ENCODE measurements around the gene GPS1.

GPS1 gene

GRCh38 chr17:82086941-82087906 lies 35.5 kb downstream of the GPS1 start:
- Histone ChIP-seq H2BK120ac (ENCODE audit: insufficient read depth, low read length, poor library complexity) (no peak overlapping the region), H3K36me3 (ENCODE audit: control insufficient read depth in 1 of 2, insufficient read depth in 2 of 2, low read length in 2 of 2) (peaks cover 100% of the 10 kb centered on the region in 2 experiments), H3K18ac (ENCODE audit: low read length) (no peak overlapping the region), H4K12ac (ENCODE audit: low read depth, low read length) (no peak overlapping the region), H3K4me2 (ENCODE audit: low read length) (no peak overlapping the region), H3K9me3 (ENCODE audit: insufficient read depth, low read depth, low read length) (peaks cover 6% of the 10 kb centered on the region), H3K14ac (ENCODE audit: low read length) (no peak overlapping the region), H2BK5ac (ENCODE audit: low read depth, low read length, poor library complexity) (no peak overlapping the region), H2BK12ac (ENCODE audit: low read length) (no peak overlapping the region), H3K9ac (ENCODE audit: low read length) (no peak overlapping the region), H4K8ac (ENCODE audit: low read depth, low read length) (no peak overlapping the region), H4K91ac (ENCODE audit: low read depth, low read length) (no peak overlapping the region), H2AFZ (ENCODE audit: insufficient read depth, low read length, poor library complexity) (no peak overlapping the region), H3K4me3 (ENCODE audit: low read depth, low read length) (no peak overlapping the region), H3K27ac (ENCODE audit: low read depth, low read length) (no peak overlapping the region), H2AK5ac (ENCODE audit: low read length) (no peak overlapping the region), H3K27me3 (ENCODE audit: insufficient read depth, low read length) (no peaks in the 10 kb centered on the region), H3K79me2 (ENCODE audit: control insufficient read depth, insufficient read depth, low read length, poor library complexity) (no peaks in the 10 kb centered on the region), H3K23ac (ENCODE audit: low read length) (no peak overlapping the region), H3K4me1 (ENCODE audit: control insufficient read depth in 1 of 2, insufficient read depth in 2 of 2, low read length in 2 of 2) (no peaks in the 10 kb centered on the region), H3K79me1 (ENCODE audit: low read length) (no peaks in the 10 kb centered on the region), H3K4ac (ENCODE audit: low read depth, low read length) (no peak overlapping the region)
- WGBS (ENCODE audit: extremely low coverage, insufficient coverage, insufficient read length) = no CpG with 5 or more reads among the region's 39 CpGs
- no peak for DNase-seq

- H4K91ac ChIP-seq (ENCODE audit: low read depth, low read length) = no peak overlapping the region
- no peaks in the 10 kb centered on the region for H3K79me2 ChIP-seq (ENCODE audit: control insufficient read depth, insufficient read depth, low read length, poor library complexity)
- H3K23ac ChIP-seq (ENCODE audit: low read length) = no peak overlapping the region
- whole genome bisulfite sequencing (ENCODE audit: extremely low coverage, insufficient coverage, insufficient read length) = no CpG with 5 or more reads among the region's 48 CpGs
- no peak overlapping the region for H2BK12ac ChIP-seq (ENCODE audit: low read length)
- no peak overlapping the region for H3K14ac ChIP-seq (ENCODE audit: low read length)
- no peaks in the 10 kb centered on the region for H3K79me1 ChIP-seq (ENCODE audit: low read length)
- no peaks in the 10 kb centered on the region for H3K27me3 ChIP-seq (ENCODE audit: insufficient read depth, low read length)
- H3K27ac ChIP-seq (ENCODE audit: low read depth, low read length) = no peak overlapping the region
- H3K4me1 ChIP-seq (ENCODE audit: control insufficient read depth in 1 of 2, insufficient read depth in 2 of 2, low read length in 2 of 2) = no peaks in the 10 kb centered on the region
- H2AK5ac ChIP-seq (ENCODE audit: low read length) = no peak overlapping the region
- H3K18ac ChIP-seq (ENCODE audit: low read length) = no peak overlapping the region
- no peak overlapping the region for H4K8ac ChIP-seq (ENCODE audit: low read depth, low read length)
- no peak overlapping the region for H3K4me3 ChIP-seq (ENCODE audit: low read depth, low read length)
- peaks cover 8% of the 10 kb centered on the region for H3K9me3 ChIP-seq (ENCODE audit: insufficient read depth, low read depth, low read length)
- no peak overlapping the region for H3K4ac ChIP-seq (ENCODE audit: low read depth, low read length)
- H3K9ac ChIP-seq (ENCODE audit: low read length) = no peak overlapping the region
- peaks cover 99 to 100% of the 10 kb centered on the region in 2 experiments for H3K36me3 ChIP-seq (ENCODE audit: control insufficient read depth in 1 of 2, insufficient read depth in 2 of 2, low read length in 2 of 2)
- H2AFZ ChIP-seq (ENCODE audit: insufficient read depth, low read length, poor library complexity) = no peak overlapping the region
- H2BK5ac ChIP-seq (ENCODE audit: low read depth, low read length, poor library complexity) = no peak overlapping the region
- no peak for DNase-seq
- H3K4me2 ChIP-seq (ENCODE audit: low read length) = no peak overlapping the region
- no peak overlapping the region for H4K12ac ChIP-seq (ENCODE audit: low read depth, low read length)
- no peak overlapping the region for H2BK120ac ChIP-seq (ENCODE audit: insufficient read depth, low read length, poor library complexity)
These were observed 36.5 kb downstream of the GPS1 start for GRCh38 chr17:82087961-82088837.

GRCh38 chr17:82088838-82089722 lies 37.4 kb downstream of the GPS1 start:
- Histone ChIP-seq H2BK12ac (ENCODE audit: low read length) (no peak overlapping the region), H3K4me2 (ENCODE audit: low read length) (no peak overlapping the region), H3K23ac (ENCODE audit: low read length) (no peak overlapping the region), H3K4ac (ENCODE audit: low read depth, low read length) (no peak overlapping the region), H4K12ac (ENCODE audit: low read depth, low read length) (no peak overlapping the region), H3K27ac (ENCODE audit: low read depth, low read length) (no peak overlapping the region), H3K4me1 (ENCODE audit: control insufficient read depth in 1 of 2, insufficient read depth in 2 of 2, low read length in 2 of 2) (no peaks in the 10 kb centered on the region), H3K14ac (ENCODE audit: low read length) (no peak overlapping the region), H3K9ac (ENCODE audit: low read length) (no peak overlapping the region), H3K79me2 (ENCODE audit: control insufficient read depth, insufficient read depth, low read length, poor library complexity) (peaks cover 1% of the 10 kb centered on the region), H4K91ac (ENCODE audit: low read depth, low read length) (no peak overlapping the region), H3K27me3 (ENCODE audit: insufficient read depth, low read length) (no peaks in the 10 kb centered on the region), H3K4me3 (ENCODE audit: low read depth, low read length) (no peak overlapping the region), H4K8ac (ENCODE audit: low read depth, low read length) (no peak overlapping the region), H3K18ac (ENCODE audit: low read length) (no peak overlapping the region), H2BK5ac (ENCODE audit: low read depth, low read length, poor library complexity) (no peak overlapping the region), H3K79me1 (ENCODE audit: low read length) (no peaks in the 10 kb centered on the region), H3K36me3 (ENCODE audit: control insufficient read depth in 1 of 2, insufficient read depth in 2 of 2, low read length in 2 of 2) (peaks cover 98 to 99% of the 10 kb centered on the region in 2 experiments), H2AK5ac (ENCODE audit: low read length) (no peak overlapping the region), H3K9me3 (ENCODE audit: insufficient read depth, low read depth, low read length) (peaks cover 11% of the 10 kb centered on the region), H2BK120ac (ENCODE audit: insufficient read depth, low read length, poor library complexity) (no peak overlapping the region), H2AFZ (ENCODE audit: insufficient read depth, low read length, poor library complexity) (no peak overlapping the region)
- WGBS (ENCODE audit: extremely low coverage, insufficient coverage, insufficient read length) = no CpG with 5 or more reads among the region's 47 CpGs
- no peak for DNase-seq
